SW 1271 (cell line): ENCODE results near the gene C11orf71.

Experiments used
- DNase-seq, 2 experiments: peaks; one replicate each; lab custom pipeline; 2025; lab: John Stamatoyannopoulos, UW

Gene C11orf71

DNA sequence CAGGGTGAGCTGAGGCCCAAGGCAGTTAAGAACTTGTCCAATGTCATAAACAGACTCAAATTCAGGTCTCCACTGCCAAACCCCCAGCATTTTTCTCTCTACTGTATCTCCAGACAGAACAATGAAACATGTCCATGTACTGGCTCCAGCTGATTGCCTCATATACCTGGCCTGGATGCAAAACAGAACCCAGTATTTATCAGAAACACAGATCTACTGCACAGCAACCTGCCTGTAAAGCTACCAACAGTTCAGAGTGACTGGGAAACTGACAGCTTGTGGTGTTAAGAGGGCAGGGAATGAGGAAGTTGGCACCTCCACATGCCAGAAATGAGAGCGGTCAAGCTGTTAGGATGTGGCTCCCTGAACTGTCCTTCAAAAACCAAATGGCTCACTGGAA lies 41.6 kb downstream of the C11orf71 start:
- no peak for DNase-seq

- peak in 1 of 2 experiments; percentile 0 for DNase-seq
These were observed 46.2 kb downstream of the C11orf71 start for GRCh38 chr11:114354076-114354475.

- DNase-seq, result no peak
These were observed 46.9 kb downstream of the C11orf71 start for GRCh38 chr11:114353443-114353842.

- DNase-seq, result no peak
These were observed 50.3 kb downstream of the C11orf71 start for GRCh38 chr11:114350022-114350421.
